HG02938 (cell line): ENCODE data around the gene SCARB1.

Experiments
- ATAC-seq: cut with Tn5 transposase; IDR thresholded peaks from one replicate; pipeline ENCODE4 v1.9.1; 2021; ENCODE audit warnings: mild to moderate bottlenecking, moderate library complexity; ENCODE audit not compliant: unreplicated experiment

Gene SCARB1

DNA sequence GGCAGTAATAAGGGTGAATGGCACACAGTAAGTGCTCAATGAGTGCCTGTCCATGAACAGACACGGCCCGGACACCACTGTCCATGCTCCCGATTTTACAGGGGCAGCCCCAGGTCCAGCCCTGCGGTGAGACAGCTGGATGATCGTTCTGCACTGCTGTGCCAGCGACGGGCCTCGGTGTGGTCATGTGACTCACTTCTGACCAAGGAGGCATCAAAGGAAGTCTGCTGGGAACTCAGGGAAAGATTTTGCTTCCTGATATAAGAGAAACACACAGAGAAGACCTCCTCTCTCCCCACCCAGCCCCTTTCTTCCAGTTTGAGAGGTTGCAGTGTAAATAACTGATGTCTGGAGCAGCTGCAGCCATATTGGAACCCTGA is 126.6 kb downstream of the SCARB1 start:
- no peak for ATAC-seq

DNA sequence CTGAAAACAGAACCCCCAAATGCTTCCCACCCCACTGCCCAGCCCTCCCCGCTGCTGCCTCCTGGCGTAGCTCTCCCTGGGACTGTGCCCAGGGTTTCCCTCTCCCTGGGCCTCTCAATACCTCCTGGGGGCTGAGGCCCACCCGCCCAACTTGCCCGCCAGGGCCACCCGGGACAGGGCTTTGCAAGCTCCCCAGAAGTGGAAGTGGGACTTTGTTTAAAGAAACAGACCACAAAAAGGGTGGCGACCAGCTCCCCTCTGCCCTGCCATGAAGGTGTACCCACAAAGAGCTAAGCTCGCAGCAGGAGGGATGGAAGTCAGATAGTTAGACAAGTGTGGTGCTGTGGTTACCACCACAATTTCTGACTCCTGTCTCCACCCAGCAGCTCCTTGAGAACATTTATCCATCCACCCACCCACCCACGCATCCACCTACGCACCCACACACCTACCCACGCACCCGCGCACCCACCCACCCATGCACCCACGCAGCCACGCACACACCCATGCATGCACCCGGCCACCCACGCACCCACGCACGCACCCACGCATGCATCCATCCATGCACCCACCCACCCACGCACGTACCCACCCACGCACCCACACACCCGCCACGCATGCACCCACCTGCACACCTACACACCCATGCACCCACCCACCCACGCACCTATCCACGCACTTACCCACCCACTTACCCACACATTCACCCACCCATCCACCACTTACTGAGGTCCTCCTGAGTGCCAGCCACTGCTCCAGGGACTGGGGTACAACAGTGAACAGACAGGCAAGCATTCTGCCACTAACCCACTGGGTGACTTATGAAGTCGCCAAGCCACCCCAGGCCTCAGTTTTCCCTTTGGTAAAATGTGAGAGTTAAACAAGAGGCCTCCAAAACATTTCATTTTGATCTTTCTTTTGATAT is 127.3 kb downstream of the SCARB1 start:
- no peak for ATAC-seq

DNA sequence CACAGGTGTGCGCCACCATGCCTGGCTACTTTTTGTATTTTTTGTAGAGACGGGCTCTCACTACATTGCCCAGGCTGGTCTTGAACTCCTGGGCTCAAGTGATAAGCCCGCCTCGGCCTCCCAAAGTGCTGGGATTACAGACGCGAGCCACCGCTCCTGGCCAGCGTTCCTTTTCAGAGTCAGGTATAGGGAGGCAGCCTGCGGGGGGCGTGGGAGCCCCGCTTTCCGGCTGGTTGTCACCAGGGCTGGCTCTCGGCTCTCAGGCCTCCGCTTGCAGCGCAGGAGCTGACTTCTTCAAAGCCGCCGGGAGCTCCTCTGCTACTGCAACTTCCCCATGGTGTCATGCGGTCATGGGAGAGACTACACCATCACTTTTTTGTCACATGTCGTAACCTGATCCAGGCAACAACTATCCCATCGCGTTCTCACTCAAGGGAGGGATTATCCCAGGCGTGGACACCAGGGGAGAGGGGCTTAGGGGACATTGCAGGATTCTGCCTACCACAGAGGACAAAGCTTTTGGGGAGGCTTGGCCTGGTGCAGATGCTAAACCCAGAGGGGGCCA is 129.4 kb downstream of the SCARB1 start:
- no peak for ATAC-seq

DNA sequence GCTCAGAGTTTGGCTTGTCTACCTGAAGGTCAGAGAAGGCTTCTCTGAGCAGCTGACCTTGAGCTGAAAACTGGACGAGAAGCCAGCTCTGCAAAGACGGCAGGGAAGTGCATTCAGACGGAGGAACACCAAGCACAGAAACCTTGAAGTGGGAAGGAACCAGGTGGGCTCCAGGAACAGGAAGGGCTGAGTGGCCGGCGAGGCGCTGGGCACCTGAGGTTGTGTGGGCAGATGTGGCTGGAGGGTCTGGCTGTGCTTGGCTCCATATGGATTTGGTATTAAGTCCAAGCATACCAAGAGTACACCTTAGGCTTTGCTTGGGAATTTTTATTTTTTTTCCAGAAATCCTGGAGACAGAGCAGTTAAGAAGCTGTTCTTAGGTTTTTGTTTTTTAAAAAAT is 130.6 kb downstream of the SCARB1 start:
- ATAC-seq: no peak

DNA sequence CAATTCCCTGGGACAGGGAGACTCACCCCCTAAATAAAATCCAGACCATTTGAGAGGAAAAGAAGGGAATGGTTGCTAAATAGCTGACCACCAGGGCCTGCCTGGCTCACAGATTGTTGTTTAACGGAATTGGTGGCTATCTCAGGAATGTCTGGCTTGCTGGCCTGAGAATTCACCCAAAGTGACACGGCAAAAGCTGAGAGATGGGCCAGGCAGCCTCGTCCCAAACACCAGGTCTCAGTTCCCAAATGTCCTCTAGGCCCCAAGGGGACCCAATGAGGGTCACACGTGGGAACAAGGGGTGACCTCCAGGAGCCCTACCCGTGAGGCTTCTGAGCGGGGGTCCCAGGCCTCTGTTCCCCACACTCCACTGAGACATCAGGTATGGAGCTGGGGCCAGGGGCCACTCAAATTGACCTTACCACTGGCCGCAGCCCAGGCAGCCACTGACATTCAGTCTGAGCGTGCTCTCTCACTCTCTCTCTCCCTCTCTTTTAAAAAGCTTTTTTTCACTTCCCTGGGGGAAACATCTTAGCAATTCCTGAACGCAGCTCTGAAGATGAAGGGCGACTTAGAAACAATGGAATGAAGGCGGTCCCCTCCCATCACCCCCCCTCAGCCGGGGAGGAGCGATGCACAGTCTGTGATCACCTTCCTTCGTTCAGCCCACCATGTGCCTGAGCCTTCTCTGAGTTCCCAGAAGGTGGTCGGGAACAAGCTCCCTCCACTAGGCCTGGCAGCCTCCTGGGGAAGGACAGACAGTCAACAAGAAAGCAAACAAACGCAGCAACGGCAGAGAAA is 131.2 kb downstream of the SCARB1 start:
- no peak for ATAC-seq

DNA sequence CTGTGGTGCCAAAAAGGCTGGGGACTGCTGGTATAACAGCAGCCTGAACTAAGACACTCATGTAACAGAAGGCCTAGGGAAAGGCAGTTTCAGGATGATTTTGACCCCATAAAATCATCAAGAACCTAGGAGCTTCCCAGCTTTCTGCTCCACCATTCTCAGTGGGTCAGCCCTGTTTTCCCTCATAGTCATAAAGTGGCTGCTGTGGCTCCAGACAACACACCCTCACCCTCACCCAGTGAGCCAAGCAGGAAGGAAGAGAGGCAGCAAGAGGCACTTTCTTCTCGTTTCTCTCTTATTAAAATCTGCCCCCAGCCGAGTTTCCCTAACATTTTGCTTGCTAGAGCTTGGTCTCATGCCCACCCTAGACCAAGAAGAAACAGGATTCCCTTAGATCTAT is 131.8 kb downstream of the SCARB1 start:
- no peak for ATAC-seq

DNA sequence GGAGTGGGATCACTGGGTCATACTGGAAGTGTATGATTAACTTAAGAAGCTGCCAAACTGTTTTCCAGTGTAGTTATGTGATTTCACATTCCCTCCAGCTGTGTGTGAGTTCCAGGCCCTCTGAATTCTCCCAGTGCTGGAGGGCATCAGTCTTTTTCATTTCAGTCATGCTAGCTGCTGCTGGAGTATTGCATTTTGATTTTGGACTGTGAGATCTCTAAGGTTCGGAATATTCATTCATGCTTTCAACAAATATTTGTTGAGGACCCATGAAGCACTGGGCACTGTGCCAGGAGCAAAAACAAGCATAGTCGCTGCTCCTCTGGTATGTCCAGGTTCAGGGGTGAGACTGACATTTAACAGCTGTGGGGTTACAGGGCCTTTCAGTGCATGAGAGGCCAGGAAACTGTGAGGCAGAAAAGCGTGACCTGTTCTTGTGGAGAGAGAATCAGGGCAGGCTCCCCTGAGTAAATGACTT is 133.2 kb downstream of the SCARB1 start:
- no peak for ATAC-seq

DNA sequence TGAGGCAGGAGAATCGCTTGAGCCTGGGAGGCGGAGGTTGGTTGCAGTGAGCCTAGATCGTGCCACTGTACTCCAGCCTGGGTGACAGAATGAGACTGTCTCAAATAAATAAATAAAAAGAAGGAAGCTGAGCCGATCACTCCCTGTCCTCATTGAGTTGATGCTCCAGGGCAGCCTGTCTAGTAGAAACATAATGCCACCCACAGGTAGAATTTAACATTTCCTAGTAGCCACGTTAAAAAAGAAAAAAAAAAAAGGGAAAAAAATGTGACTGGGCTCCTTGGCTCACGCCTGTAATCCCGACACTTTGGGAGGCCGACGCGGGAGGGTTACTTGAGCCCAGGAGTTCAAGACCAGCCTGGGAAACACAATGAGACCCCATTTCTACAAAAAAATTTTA is 135.7 kb downstream of the SCARB1 start:
- no peak for ATAC-seq

DNA sequence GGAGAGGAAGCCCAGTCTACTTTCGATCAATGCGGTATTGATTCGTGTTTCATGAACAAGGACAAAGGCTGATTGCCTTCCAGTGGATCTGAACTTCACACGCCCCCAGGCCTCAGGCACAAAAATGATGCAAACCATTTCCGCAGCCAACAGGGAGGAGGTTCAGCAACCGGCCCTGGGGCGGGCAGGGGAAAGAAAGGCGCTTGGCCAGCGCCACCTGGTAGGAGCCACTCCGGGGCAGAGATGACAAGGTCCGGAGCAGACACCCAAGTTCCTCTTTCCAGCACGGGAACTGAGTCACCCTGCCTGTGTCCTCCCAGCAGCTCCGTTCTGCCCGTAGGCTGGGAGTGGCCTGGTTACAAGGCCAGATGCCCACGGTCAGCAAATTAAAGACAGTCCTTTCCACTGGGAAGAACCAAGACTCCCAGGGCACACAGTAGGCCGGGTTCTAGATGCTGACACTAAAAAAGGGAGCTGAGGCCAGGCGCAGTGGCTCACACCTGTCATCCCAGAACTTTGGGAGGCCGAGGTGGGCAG is 136.3 kb downstream of the SCARB1 start:
- no peak for ATAC-seq
